GM12891 (cell line): ENCODE results near the gene TNFRSF12A.
A peak's percentile ranks its signal among the peaks of the same experiment; 100 is the strongest.

ENCODE experiments used
- DNase-seq: peaks from one replicate; pipeline ENCODE4 v3.0.0; 2011; ENCODE audit warnings: low spot score; ENCODE audit not compliant: insufficient read length
- FAIRE-seq: peaks from 2 replicates; lab custom pipeline; 2011; peaks lifted over from hg19 to GRCh38; lab: Jason Lieb, UNC
- PAX5 ChIP-seq: IDR thresholded peaks from 2 replicates; pipeline ENCODE4 v1.6.1; 2011; ENCODE audit warnings: low read length, moderate library complexity, mild to moderate bottlenecking; ENCODE audit not compliant: insufficient read depth, severe bottlenecking
- POLR2A ChIP-seq: IDR thresholded peaks from 2 replicates; pipeline ENCODE4 v1.6.1; 2011; ENCODE audit warnings: low read depth, low read length, control low read depth
- POLR2AphosphoS5 ChIP-seq: IDR thresholded peaks from 2 replicates; pipeline ENCODE4 v1.6.1; 2011; ENCODE audit warnings: low read depth, low read length, control low read depth
- POU2F2 ChIP-seq: IDR thresholded peaks from 2 replicates; pipeline ENCODE4 v1.6.1; 2011; ENCODE audit warnings: low read depth, mild to moderate bottlenecking, control low read depth, low read length, moderate library complexity
- SPI1 ChIP-seq: IDR thresholded peaks from 2 replicates; pipeline ENCODE4 v1.6.1; 2011; ENCODE audit warnings: low read depth, low read length, control low read depth
- TAF1 ChIP-seq: IDR thresholded peaks from 2 replicates; pipeline ENCODE4 v1.6.1; 2011; ENCODE audit warnings: low read depth, low read length, control low read depth

The TNFRSF12A gene

DNA sequence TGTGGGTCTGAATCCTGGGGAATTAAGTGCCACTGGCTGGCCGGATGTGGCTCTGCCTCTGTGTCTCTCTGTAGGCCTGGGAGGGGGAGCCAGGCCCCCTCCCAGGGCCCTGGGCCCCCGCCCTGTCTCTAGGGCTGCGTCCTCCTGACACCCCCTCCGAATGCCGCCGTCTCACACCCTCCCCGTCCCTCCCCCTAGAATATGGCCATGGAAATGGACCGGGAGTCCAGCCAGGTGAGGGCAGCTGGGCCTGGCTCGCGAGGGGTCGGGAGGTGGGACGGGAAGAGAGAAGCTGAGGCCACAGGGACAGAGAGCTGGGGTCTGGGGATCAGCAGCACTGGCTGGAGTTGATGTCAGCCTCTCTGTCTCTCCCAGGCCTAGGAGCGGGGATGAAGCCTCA, 23.9 kb upstream of the TNFRSF12A start:
- DNase-seq (no peak), FAIRE-seq (no peak)

DNA sequence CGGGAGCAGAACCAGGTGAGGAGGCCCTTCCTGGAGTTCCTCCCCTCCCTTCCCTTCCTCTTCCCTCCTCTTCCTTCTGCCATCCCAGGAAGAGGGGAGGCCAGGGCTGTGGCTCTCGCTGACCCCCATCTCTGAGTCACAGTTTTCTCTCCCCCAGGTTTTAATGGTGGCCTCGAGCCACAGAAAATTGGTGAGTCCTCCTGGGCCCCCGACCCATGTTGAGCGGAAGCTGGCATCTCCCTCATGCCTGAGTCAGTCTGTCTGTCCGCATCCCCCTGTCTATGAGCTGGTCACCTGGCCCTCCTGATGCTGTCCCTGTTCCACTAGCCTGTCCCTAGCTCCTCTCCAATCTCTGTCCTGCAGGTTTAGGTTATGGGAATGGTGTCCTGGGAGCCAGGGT, 20.2 kb upstream of the TNFRSF12A start:
- DNase-seq, result no peak
- FAIRE-seq, result no peak
- no peak for TF ChIP-seq SPI1
- no peak for TF ChIP-seq POLR2A
- no peak for TF ChIP-seq TAF1
- no peak for TF ChIP-seq POU2F2
- no peak for TF ChIP-seq PAX5
- TF ChIP-seq POLR2AphosphoS5, result no peak

More for the DNA sequence above, 23.9 kb upstream of the TNFRSF12A start:
- TF ChIP-seq TAF1, result no peak
- TF ChIP-seq POLR2AphosphoS5, result no peak
- no peak for TF ChIP-seq POLR2A
- no peak for TF ChIP-seq POU2F2
- no peak for TF ChIP-seq SPI1
- no peak for TF ChIP-seq PAX5

DNA sequence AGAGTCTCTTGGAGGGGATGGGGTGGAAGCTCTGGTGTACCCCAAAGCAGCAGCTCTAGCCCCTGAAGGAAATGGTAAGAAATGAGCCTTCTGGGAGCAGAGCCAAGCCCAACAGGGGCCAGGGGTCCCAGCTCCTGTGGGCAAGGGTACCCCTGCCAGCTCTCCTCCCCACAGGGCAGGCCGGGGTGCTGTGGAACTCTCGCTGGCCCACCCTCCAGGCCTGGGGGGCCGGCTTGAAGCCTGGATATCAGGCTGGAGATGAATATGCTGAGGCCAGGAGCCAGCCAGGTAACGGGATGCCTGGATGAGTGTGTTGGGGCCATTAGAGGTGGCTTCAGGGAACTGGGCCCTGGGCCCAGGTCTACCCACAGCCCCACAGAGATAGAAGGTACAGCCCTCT, 19.6 kb upstream of the TNFRSF12A start:
- FAIRE-seq (no peak), DNase-seq (no peak)
- TF ChIP-seq TAF1 (no peak), POLR2AphosphoS5 (no peak), POLR2A (no peak), POU2F2 (no peak), PAX5 (no peak), SPI1 (no peak)

DNA sequence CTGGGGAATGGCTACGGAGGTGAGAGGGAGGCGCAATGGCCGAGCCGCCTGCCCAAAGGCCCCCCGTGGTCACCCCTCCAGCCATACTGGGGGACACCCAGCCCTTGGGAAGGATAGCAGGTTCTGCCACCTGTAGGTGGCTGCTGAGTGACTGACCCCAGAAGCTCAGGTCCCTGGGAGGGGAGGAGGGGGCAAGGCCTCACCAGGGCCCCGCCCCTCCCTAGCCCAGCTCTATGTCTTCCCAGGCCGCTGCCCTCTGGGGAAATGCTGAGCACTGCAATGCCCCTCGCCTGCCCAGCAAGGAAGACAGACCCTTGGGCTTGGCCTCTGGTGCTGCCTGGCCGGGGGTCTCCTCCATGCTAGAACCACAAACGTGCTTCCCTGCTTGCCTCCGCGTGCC, 18.9 kb upstream of the TNFRSF12A start:
- TF ChIP-seq TAF1 (no peak), POLR2AphosphoS5 (no peak), POU2F2 (no peak), SPI1 (no peak), PAX5 (no peak), POLR2A (no peak)
- FAIRE-seq (no peak), DNase-seq (no peak)

DNA sequence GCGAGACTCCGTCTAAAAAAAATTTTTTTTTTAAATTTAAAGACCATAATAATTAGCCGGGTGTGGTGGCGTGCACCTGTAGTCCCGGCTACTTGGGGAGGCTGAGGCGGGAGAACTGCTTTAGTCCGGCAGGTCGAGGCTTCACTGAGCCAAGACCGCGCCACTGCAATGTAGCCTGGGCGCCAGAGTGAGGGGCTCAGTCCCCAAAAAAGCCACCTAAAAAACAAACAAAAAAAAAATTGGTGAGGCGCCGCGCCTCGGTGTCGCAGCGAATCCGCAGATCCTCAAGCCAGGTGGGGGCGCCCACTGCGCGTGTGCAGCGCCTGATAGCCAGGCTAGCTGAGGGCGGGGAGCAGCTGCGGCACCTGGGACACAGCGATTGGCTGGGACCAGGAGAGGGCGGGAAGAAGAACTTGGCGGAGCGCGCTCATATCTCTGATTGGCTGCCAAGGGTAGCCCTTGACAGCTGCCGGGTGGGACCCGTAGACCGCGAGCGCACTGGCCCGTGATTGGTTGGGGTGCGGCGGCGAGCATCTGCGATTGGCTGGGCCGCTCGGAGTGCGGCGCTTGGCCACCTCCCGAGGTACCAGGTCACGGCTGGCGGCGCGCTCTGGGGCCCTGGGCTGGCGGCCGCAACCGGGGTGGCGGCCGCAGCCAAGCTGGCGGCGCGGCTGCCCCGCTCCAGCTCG, 16.4 kb upstream of the TNFRSF12A start:
- DNase-seq (peak; percentile 99), FAIRE-seq (peak; percentile 99)
- no peak for TF ChIP-seq TAF1
- TF ChIP-seq PAX5, result peak; percentile 24
- no peak for TF ChIP-seq POU2F2
- no peak for TF ChIP-seq SPI1

DNA sequence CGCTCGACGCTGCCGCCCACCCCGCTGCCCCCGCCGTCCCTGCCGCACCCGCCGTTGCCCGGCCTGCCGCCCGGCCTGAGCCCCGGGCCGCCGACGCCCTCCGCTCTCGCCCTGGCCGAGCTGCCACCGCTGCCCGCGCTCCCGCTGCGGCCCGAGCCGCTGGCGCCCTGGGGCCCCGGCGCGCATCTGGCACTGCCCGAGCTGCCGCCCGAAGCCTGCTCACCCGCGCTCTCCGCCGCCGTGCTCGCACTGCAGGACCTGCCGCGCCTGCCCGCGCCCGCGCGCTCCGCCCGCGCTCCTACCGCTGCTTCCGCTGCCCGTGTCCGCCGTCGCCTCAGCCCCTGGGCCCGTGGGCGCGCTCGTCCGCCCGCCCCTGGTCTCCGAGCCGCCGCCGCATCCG, 15.8 kb upstream of the TNFRSF12A start:
- DNase-seq (no peak), FAIRE-seq (no peak)
- TF ChIP-seq POLR2AphosphoS5, result no peak
- no peak for TF ChIP-seq POU2F2
- TF ChIP-seq TAF1, result no peak
- TF ChIP-seq POLR2A, result no peak
- TF ChIP-seq PAX5, result no peak
- TF ChIP-seq SPI1, result no peak

DNA sequence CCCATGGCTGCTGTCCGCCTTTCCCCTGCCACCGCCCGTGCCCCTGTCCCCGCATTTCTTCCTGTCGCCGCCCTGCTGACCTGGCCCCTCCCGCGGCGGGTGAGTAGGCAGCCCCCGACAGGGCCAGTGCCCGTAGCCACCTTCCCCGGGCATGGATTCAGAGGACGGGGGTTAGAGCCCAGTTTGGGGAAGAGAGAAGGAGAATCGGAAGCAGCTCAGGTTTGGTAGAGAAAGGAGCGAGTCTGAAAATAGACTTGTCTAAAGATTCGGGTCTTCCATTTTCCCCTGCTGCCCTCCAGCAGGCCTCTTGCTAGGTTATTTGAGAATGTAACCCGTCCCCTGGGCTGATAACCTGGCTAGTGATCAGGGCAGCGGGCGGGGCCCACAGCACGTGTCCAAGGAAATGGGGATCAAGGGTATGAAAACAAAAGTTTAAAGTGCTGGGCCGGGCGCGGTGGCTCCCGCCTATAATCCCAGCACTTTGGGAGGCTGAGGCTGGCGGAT, 15.3 kb upstream of the TNFRSF12A start:
- DNase-seq, result no peak
- FAIRE-seq, result no peak
- no peak for TF ChIP-seq PAX5
- TF ChIP-seq TAF1, result no peak
- TF ChIP-seq POU2F2, result no peak
- no peak for TF ChIP-seq POLR2AphosphoS5
- TF ChIP-seq POLR2A, result no peak
- no peak for TF ChIP-seq SPI1

DNA sequence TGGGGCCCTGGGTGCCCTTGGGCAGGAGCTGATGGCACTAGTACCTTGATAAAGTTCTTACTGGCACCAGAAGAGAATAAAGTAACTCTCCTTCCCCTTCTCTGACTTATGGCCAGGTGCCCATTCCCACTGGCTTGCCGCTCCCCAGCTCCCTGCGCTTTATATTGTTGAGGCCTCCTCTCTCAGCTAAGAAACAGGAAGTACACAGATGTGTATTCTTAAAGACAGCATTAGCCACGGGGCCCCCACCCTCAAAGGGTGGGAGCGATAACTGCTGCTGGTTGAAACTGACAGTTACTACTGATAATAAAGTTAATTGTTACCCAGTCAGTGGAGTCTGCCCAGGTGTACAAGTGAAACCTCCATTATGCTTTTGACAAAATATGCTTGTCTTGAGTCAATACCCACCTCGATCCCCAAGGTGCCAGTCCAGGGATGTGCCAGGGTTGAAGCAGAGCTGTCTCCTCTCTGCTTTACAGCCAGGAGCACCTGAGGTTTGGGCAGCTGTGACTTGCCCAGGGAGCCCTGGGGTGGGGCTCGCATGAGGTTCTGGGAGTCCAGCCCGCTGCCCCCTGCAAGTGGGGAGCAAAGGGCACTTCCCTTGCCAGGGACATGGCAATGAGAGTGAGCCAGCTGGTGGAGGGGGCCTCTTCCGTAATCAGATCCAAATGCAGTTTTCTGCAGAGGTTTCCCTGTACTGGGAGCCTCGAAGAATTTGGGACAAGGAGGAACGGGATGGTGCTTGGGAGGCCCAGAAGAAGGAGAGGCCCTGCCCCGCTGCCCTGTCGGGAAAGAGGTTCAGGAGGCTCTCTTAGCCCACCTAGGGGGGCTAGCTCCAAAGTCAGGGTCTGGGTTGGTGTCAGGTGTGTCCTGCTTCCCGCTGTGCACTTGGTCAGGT, 12.9 kb upstream of the TNFRSF12A start:
- no peak for DNase-seq
- FAIRE-seq, result peak; percentile 74
- TF ChIP-seq POU2F2 (no peak), TAF1 (no peak), POLR2A (no peak), POLR2AphosphoS5 (no peak), SPI1 (no peak), PAX5 (no peak)

DNA sequence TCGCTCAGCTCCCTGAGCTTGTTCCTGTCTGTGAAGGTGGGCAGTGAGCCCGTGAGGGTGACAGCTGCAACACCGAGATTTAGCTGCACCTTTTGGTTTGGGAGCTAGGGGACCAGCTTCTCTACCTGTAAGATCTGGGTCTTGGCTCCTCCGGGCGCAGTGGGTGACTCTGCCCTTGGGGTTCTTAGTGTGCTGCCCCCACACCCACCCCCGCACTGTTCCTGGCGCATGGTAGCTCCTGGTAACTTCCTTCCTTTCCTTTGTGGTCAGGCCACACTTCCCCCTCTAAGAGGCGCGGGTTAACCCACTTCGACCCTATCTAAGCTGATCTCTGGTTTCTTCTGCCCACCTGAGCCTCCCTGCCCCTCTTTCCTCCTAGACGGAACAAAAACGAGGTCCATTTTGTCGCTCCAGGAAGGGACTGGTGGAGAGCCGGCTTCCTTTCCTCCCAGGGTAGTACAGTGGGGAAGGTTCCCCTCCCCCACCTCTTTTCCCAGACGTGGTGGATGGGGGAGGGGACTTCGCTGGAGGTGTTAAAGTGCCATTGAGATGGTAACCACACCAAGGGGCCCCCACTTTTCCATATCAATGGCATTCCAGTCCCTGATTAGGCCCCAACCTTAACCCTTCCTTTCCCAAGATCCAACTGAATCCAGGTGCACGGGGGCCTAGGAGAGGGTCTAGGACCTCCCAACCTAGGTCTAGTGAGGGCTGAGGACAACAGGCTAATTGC, 12.0 kb upstream of the TNFRSF12A start:
- TF ChIP-seq SPI1 (no peak), TAF1 (no peak), PAX5 (no peak)
- FAIRE-seq (peak; percentile 43), DNase-seq (no peak)
